ENCODE results near the gene ARL5A. TPM values are rescaled to one million over a fixed set of nuclear protein-coding genes. Genes with fewer than 3 reads are reported as not detected.

The ARL5A gene
- total RNA-seq, 1 experiment from 2014 or later, result 90.8 TPM

DNA sequence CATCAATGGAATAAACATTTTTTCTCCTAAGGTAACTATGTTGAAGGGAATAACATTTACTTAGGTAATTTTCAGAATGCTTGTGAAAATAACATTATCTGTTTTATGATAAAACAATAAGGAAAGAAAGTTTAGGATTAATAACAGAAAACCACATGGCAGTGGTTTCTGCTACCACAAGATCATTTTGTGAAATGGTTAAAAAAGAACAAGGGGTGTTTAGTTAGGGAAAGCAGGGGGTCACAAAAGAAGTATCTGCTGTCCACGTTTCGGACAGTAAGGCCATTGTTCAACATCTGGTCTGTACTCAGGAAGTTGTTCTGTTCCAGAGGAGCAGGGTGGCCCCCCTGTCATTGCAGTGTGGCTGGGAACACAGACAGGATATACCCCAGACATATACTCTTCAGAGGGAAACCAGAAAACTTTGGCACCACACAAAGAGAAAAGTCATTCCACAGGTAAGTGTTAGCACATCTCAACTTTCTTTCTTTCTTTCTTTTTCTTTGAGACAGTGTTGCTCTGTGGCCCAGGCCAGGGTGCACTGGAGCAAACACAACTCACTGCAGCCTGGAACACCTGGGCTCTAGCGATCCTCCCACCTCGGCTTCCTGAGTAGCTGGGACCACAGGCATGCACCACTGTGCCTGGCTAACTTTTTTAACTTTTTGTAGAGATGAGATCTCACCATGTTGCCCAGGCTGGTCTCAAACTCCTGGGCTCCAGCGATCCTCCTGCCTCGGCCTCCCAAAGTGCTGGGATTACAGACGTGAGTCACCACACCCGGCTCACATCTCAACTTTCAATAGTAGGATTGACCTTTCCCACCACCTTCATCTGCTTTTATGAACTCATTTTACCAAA, 14.8 kb upstream of the ARL5A start:
- in situ Hi-C loops (cut with HindIII; ENCODE audit: low sequenced_read_pairs), result no loop called here
- DNase-seq (ENCODE audit: low spot score), result no peak

DNA sequence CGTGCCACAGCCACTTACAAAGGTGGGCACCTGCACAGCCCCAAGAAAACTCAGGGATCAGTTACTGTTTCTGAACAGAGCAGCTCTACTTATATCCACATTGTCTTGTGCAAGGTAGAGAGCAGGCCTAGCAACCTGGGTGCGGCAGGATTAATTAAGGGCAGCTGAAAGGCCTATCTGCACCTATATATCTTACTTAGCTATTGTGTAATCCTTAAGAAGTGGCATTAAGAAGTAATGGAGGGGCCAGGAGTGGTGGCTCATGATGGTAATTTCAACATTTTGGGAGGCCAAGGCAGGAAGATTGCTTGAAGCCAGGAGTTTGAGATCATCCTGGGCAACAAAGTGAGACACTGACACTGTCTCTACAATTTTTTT, 12.8 kb upstream of the ARL5A start:
- in situ Hi-C loops (cut with HindIII; ENCODE audit: low sequenced_read_pairs), result no loop called here
- DNase-seq (ENCODE audit: low spot score), result no peak

GRCh38 chr2:151840216-151841046, 12.2 kb upstream of the ARL5A start:
- in situ Hi-C loops (cut with HindIII; ENCODE audit: low sequenced_read_pairs), result no loop called here
- no peak for DNase-seq (ENCODE audit: low spot score)

- DNase-seq (ENCODE audit: low spot score), result no peak
Measured at GRCh38 chr2:151837926-151838325, 9.7 kb upstream of the ARL5A start.

DNA sequence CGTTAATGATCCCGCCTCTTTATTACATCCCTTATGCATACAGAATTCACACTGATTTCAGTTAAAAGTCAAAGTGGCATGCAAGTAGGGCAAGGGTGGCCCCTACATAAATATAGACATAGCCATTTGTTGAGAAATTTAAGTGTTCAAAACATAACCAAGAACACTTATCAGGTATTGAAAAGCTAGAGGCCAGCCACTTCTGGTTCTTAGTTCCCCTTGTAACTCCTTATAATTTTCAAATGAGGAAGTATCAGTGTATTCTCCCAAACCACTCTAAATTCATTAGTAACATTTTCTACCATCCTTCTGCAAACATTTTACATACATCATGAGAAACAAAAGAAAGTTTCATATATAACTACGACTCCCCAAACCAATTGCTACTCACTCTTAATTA, 5.8 kb upstream of the ARL5A start:
- in situ Hi-C loops (cut with HindIII; ENCODE audit: low sequenced_read_pairs), result no loop called here
- no peak for DNase-seq (ENCODE audit: low spot score)

More at GRCh38 chr2:151837926-151838325, 9.7 kb upstream of the ARL5A start:
- in situ Hi-C loops (cut with HindIII; ENCODE audit: low sequenced_read_pairs), result no loop called here

DNA sequence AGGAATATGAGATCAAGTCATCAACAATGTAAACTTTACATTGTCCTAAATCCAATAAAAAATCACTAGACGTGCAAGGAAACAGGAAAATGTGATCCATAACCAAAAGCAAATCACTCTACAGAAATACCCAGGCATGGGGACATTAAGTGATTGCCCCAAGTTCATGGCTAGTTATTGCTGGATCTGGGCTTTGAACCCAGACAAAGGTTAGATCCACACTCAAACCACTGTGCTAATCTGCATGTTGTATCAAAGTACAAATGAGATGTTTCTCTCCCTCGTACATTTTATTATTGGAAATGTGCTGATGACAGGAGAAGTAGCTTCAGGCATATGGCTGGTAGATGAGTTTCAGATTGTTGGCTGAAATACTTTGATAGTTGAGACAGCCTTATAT, 2.7 kb upstream of the ARL5A start:
- in situ Hi-C loops (cut with HindIII; ENCODE audit: low sequenced_read_pairs), result no loop called here
- no peak for DNase-seq (ENCODE audit: low spot score)

GRCh38 chr2:151828890-151829324, 686 bp upstream of the ARL5A start:
- in situ Hi-C loops (cut with HindIII; ENCODE audit: low sequenced_read_pairs), result no loop called here

DNA sequence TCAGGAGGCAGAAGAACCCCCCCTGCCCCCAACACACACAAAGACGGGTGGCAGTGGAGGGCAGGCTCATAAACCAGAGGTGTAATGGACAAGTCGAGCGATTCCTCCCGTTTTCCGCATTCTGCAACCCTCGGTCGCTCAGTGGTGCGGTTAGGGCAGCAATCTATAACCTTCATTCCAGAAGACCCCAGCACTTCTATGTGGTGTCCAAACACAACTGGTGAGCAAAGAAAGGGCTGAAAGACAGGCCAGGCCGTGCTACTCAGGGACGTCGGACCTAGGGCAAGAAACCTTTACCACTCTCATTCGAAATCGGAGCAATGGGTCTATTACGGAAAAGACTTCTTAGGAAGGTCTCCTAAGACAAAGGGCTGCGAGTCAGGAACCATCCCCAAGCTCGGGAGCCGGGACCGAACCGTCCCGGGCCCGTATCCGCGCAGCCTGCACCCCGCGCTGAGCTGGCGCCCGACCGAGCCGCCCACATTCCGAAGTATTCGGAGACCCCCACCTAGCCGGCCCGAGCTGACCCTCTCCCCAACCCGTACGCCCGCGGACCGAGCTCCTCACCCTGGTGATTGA, 568 bp downstream of the ARL5A start:
- no peak for DNase-seq (ENCODE audit: low spot score)
- in situ Hi-C loops (cut with HindIII; ENCODE audit: low sequenced_read_pairs), result no loop called here

More at GRCh38 chr2:151828890-151829324, 686 bp upstream of the ARL5A start:
- no peak for DNase-seq (ENCODE audit: low spot score)

DNA sequence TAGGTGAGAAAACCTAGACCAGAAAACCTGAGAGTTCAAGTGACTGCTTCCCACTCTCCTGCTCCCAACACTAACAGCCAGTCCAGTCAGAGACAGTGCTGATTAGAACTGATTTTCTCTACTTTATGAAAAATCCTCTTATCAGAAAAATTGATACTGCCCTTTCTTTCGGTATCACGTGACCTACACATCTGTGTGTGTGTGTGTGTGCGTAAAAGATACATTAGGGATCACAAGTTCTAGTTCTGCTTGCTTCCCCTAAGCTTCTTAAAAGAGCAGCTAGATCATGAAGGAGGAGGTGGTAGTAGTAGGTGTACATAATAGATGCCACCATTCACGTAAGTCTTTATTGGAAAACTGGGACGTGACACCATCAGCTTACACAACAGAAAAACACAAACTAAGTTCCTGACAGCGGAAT, 1.5 kb downstream of the ARL5A start:
- in situ Hi-C loops (cut with HindIII; ENCODE audit: low sequenced_read_pairs), result no loop called here
- DNase-seq (ENCODE audit: low spot score), result peak; percentile 53

DNA sequence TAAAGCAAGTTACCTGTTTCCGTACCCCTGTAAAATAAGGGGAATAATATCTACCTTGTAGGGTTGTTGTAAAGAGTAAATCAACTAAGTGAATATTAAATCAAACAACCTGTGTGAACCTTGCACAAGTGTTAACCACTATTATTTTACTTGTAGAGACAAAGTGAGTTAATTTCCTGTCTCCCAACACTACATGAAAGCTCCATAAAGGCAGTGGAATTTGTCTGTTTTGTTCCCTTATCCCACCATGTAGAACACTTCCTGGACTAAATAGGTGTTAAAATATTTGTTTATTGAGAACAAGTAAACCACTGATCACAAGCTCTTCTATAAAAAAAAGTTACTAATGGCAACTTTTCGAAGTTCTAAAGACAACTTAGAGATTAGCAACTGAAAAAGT, 3.3 kb downstream of the ARL5A start:
- DNase-seq (ENCODE audit: low spot score), result no peak
- in situ Hi-C loops (cut with HindIII; ENCODE audit: low sequenced_read_pairs), result no loop called here

- peak; percentile 66 for DNase-seq (ENCODE audit: low spot score)
- in situ Hi-C loops (cut with HindIII; ENCODE audit: low sequenced_read_pairs), result no loop called here
Measured at GRCh38 chr2:151823651-151824050, 4.6 kb downstream of the ARL5A start.

DNA sequence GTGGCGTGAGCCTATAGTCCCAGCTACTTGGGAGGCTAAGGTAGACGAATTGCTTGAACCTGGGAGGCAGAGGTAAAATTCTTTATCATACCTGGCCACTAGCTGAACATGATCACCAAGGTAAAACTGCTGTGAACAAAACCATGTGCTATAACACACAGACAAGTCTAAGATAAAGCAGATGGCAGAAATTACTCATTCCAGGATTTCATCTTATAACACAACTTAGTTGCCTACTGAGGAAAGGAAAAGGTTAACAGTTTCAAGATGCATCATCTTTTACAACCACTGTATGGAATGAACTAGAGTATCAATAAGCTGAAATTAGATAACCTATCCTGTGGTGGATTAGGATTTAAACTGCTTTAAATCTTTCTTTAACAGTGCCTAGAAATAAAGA, 8.3 kb downstream of the ARL5A start:
- in situ Hi-C loops (cut with HindIII; ENCODE audit: low sequenced_read_pairs), result no loop called here
- no peak for DNase-seq (ENCODE audit: low spot score)

- no peak for DNase-seq (ENCODE audit: low spot score)
- in situ Hi-C loops (cut with HindIII; ENCODE audit: low sequenced_read_pairs), result no loop called here
Measured at GRCh38 chr2:151817929-151818328, 10.3 kb downstream of the ARL5A start.

GRCh38 chr2:151816843-151817242, 11.4 kb downstream of the ARL5A start:
- in situ Hi-C loops (cut with HindIII; ENCODE audit: low sequenced_read_pairs), result no loop called here
- no peak for DNase-seq (ENCODE audit: low spot score)

GRCh38 chr2:151815821-151816489, 12.3 kb downstream of the ARL5A start:
- in situ Hi-C loops (cut with HindIII; ENCODE audit: low sequenced_read_pairs), result no loop called here
- no peak for DNase-seq (ENCODE audit: low spot score)

GRCh38 chr2:151810489-151810888, 17.7 kb downstream of the ARL5A start:
- in situ Hi-C loops (cut with HindIII; ENCODE audit: low sequenced_read_pairs), result no loop called here

GRCh38 chr2:151809073-151809383, 19.2 kb downstream of the ARL5A start:
- DNase-seq (ENCODE audit: low spot score), result no peak
- in situ Hi-C loops (cut with HindIII; ENCODE audit: low sequenced_read_pairs), result no loop called here

More at GRCh38 chr2:151810489-151810888, 17.7 kb downstream of the ARL5A start:
- DNase-seq (ENCODE audit: low spot score), result no peak

DNA sequence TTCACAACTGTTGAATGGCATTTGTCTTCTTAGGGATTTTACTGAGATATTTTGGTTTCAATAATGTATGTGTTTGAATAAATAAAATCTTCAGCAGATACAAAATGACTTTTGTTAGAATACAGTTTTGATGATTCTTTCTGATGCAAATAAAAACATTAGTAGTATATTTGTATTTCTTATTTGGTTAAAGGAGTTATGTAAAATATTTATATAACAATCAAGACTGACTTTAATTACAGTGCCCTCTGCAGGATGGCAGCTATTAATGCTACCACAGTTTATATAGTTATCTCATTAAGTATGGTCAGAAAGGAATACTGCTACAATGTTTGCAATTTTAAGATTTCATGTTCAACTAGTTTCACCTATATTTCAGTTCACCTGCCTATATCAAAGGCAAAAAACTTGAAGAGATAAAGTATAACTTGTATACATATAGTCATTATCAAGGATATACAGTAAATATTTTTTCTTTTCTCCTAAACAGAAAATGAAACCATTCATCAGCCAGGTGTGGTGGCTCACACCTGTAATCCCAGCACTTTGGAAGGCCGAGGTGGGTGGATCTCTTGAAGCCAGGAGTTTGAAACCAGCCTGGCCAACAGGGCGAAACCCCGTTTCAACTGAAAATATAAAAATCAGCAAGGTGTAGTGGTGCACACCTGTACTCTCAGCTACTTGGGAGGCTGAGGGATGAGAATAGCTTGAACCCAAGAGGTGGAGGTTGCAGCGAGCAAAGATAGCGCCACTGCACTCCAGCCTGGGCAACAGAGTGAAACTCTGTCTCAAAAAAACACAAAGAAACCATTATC, 19.8 kb downstream of the ARL5A start:
- in situ Hi-C loops (cut with HindIII; ENCODE audit: low sequenced_read_pairs), result no loop called here
- peak; percentile 57 for DNase-seq (ENCODE audit: low spot score)

- no peak for DNase-seq (ENCODE audit: low spot score)
- in situ Hi-C loops (cut with HindIII; ENCODE audit: low sequenced_read_pairs), result no loop called here
Measured at GRCh38 chr2:151805961-151806360, 22.3 kb downstream of the ARL5A start.
